ENCODE results near the gene GAB3.
"Not testable (repeated sequence)": the region's sequence is repeated elsewhere in the genome, so short reads cannot be mapped to it uniquely, and the experiment has no call there.

GAB3 gene

GRCh38 chrX:154720067-154720466 is 30.8 kb downstream of the GAB3 start:
- no peak for DNase-seq (ENCODE audit: low spot score)

DNA sequence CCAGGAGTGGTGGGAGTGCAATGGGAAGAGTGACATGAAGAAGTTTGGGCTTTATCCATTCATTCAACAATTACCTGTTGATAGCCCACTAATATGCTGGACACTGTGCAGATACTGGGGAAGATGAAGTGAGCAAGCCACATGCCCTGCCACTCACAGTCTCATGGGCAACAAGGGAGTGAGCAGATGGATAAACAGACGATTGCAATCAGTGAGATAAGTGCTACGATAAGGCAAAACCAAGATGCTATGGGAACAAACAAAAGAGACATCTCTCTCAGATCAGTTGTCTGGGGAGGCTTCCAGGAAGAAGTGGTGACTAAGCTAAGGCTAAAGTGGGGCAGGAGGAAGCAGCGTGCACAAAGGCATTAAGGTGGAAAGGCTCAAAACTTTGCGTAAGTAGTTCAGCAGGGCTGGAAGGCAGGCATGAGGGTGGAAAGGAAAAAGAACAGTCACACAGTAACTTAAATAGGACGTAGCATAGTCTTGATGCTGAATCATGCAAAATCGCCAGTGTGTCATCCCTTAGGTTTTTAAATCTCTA is 31.7 kb downstream of the GAB3 start:
- no peak for DNase-seq (ENCODE audit: low spot score)

GRCh38 chrX:154718616-154719015 is 32.3 kb downstream of the GAB3 start:
- no peak for DNase-seq (ENCODE audit: low spot score)

DNA sequence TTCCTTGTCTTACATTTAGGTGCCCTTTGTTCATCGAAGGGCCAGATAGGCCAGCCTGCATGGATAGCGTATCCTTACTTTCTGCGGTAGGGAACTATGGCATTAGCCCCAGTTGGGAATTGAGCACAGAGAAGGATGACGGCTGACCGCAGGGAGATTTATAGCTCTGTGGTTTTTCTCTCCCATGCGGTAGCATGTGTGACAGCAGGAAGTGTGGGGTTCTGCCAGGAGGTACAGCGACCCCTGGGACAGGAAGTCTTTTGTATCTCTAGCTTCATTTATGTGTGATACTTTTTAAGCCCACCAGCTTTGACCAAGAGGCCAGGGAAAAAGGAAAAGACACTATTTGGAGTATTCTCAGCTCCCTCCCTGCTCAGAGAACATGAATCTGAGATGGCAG is 33.1 kb downstream of the GAB3 start:
- DNase-seq (ENCODE audit: low spot score): no peak

- DNase-seq (ENCODE audit: low spot score): no peak
These were observed 35.1 kb downstream of the GAB3 start for GRCh38 chrX:154715825-154716224.

DNA sequence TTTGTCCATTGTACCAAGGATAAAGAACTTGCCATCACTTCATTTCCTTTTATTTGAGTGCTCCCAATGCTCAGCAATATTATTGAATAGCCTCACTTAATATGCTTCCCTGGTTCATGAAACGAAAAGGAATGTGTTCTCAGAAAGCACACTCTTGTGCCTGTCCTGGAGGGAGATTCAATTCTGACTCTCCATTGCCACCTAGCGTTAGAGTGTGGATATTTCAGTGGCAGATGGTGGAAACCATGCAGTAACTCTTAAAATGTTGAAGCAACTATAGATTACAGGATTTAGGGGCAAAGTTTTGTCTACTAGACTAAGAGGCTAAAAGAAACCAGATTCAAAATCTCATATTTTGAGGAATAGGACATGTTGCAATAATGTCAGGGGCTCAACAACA is 36.0 kb downstream of the GAB3 start:
- DNase-seq (ENCODE audit: low spot score): no peak

DNA sequence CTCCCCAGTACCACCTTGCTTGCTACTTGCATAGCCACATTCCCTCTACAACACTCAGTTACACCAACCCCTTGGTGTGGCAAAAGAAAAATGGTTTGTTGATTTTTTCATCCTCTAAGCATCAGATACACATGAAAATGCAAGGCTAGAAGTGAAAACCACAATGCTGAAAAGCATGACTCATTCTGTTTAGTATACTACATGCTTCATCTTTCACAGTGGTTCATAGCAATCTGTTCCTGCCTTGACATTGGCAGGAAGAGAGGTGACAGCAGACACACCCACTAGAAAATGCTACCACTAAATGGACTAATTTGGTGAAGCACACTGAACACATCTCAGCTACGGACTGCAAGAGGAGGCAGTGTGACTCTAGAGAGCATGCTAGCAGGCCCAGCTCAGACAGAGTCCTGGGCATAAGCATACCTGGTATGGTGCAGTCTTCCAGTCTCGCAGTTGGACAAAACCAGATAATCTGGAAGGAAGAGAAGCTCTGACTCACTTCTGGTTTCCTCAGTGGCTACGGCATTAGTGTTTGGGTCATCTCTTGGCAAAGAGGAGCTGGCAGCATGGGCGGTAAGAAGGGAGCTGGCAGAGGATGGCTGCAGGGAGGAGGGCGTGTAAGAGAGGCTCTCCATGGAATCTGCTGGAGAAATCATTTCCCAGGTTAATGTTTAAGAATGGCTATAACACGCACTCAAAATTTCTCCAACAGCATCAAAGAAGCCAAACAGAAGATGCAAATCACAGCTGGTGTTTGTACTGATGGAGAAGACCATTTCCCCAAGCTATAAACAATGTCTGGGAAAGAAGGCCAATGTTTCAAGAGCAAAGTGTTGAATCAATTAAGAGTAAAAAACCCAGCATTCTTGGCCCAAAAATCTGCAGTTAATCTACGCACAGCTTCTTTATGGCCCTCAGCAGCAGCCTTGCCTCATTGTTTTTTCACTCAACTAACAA is 37.8 kb downstream of the GAB3 start:
- DNase-seq (ENCODE audit: low spot score): peak; percentile 50

GRCh38 chrX:154711264-154711663 is 39.6 kb downstream of the GAB3 start:
- DNase-seq (ENCODE audit: low spot score): no peak

GRCh38 chrX:154710309-154710708 is 40.6 kb downstream of the GAB3 start:
- no peak for DNase-seq (ENCODE audit: low spot score)

- DNase-seq (ENCODE audit: low spot score): no peak
These were observed 52.1 kb downstream of the GAB3 start for GRCh38 chrX:154698630-154699248.

GRCh38 chrX:154696676-154697045 is 54.2 kb downstream of the GAB3 start:
- no peak for DNase-seq (ENCODE audit: low spot score)

- DNase-seq (ENCODE audit: low spot score): peak; percentile 59
These were observed 54.8 kb downstream of the GAB3 start for GRCh38 chrX:154695911-154696675.

GRCh38 chrX:154693394-154693793 is 57.5 kb downstream of the GAB3 start:
- DNase-seq (ENCODE audit: low spot score): no peak

DNA sequence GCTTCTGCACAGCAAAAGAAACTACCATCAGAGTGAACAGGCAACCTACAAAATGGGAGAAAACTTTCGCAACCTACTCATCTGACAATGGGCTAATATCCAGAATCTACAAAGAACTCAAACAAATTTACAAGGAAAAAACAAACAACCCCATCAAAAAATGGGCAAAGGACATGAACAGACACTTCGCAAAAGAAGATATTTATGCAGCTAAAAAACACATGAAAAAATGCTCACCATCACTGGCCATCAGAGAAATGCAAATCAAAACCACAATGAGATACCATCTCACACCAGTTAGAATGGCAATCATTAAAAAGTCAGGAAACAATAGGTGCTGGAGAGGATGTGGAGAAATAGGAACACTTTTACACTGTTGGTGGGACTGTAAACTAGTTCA is 60.4 kb downstream of the GAB3 start:
- not testable (repeated sequence) for DNase-seq (ENCODE audit: low spot score)

- DNase-seq (ENCODE audit: low spot score): not testable (repeated sequence)
These were observed 78.8 kb downstream of the GAB3 start for GRCh38 chrX:154672084-154672483.

DNA sequence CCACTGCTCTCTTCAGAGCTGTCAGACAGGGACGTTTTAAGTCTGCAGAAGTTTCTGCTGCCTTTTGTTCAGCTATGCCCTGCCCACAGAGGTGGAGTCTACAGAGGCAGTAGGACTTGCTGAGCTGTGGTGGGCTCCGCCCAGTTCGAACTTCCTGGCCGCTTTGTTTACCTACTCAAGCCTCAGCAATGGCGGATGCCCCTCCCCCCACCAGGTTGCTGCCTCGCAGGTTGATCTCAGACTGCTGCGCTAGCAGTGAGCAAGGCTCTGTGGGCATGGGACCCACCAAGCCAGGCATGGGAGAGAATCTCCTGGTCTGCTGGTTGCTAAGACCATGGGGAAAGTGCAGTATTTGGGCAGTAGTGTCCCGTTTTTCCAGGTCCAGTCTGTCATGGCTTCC is 80.0 kb downstream of the GAB3 start:
- DNase-seq (ENCODE audit: low spot score): not testable (repeated sequence)

DNA sequence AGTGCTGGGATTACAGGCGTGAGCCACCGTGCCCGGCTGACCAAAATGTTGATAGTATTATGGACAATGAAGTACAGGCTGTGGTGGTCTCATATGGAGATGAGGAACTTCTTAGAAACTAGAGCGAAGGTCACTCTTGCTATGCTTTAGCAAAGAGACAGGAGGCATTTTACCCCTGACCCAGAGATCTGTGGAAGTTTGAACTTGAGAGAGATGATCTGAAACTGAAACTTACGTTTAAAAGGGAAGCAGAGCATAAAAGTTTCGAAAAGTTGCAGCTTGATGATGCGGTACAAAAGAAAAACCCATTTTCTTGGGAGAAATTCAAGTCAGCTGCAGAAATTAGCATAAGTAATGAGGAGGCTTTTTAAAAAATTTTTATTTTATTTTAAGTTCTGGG is 89.0 kb downstream of the GAB3 start:
- no peak for DNase-seq (ENCODE audit: low spot score)

- no peak for DNase-seq (ENCODE audit: low spot score)
These were observed 89.7 kb downstream of the GAB3 start for GRCh38 chrX:154661170-154661569.

- DNase-seq (ENCODE audit: low spot score): no peak
These were observed 90.3 kb downstream of the GAB3 start for GRCh38 chrX:154660541-154660940.

- DNase-seq (ENCODE audit: low spot score): no peak
These were observed 91.9 kb downstream of the GAB3 start for GRCh38 chrX:154658957-154659356.

- no peak for DNase-seq (ENCODE audit: low spot score)
These were observed 92.7 kb downstream of the GAB3 start for GRCh38 chrX:154658187-154658586.

DNA sequence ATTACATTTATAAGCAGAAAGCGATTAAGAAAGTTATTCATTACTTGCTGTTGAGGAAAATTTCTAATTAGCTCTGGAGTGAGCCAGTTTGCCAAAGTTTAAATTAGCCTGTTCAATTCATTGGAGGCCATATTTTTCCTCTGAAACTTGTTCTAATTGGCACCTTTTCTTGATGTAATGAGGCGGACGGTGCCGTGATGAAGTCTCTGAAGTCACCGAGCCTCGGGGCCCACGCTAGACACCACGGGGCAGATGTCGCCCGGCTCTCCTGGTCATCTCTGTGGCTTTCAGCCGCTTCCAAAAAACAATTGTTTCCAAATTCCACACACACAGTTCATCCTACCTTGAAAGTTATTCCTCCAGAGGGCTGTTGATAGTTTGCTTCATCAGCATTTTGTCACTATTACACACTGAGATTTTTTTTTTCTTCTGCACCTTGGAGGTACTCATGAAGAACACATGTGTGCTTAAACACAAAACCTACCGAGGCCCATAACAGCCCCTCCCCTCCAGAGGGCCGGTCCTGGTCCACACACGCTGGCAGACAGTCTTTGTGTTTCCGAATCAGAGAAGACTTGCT is 93.6 kb downstream of the GAB3 start:
- no peak for DNase-seq (ENCODE audit: low spot score)

Data from kidney capillary endothelial cell (primary cell).